HepG2 (cell line): ENCODE data around the gene ARPIN. TPM values are rescaled to one million over a fixed set of nuclear protein-coding genes. Genes with fewer than 3 reads are reported as not detected.

ENCODE experiments used
- CEBPG ChIP-seq: IDR thresholded peaks from 2 replicates; pipeline ENCODE4 v1.6.1; 2016
- ELK4 ChIP-seq: sonication (generic); formaldehyde crosslinking; IDR thresholded peaks from 2 replicates; pipeline ENCODE4 v1.9.0; 2021; ENCODE audit warnings: missing genetic modification reagents, borderline replicate concordance
- EZH2 ChIP-seq: conservative IDR thresholded peaks from 2 replicates; pipeline ENCODE4 v1.6.1; 2012; ENCODE audit warnings: mild to moderate bottlenecking, low read depth, low read length, moderate library complexity
- GLI4 ChIP-seq: sonication (generic); formaldehyde crosslinking; IDR thresholded peaks from 2 replicates; pipeline ENCODE4 v1.5.1; 2020; ENCODE audit warnings: missing genetic modification reagents, mild to moderate bottlenecking, moderate library complexity, borderline replicate concordance
- HHEX ChIP-seq: IDR thresholded peaks from 2 replicates; pipeline ENCODE4 v1.6.1; 2016; ENCODE audit warnings: control low read depth
- HMGXB3 ChIP-seq: sonication (generic); formaldehyde crosslinking; IDR thresholded peaks from 2 replicates; pipeline ENCODE4 v1.4.0; 2020; ENCODE audit warnings: missing genetic modification reagents, borderline replicate concordance
- PAX8 ChIP-seq: sonication (generic); formaldehyde crosslinking; IDR thresholded peaks from 2 replicates; pipeline ENCODE4 v1.8.0; 2022; ENCODE audit warnings: mild to moderate bottlenecking, missing genetic modification reagents, borderline replicate concordance
- PCBP1 ChIP-seq: fragments of 200-400 bp; formaldehyde crosslinking; IDR thresholded peaks from 2 replicates; pipeline ENCODE4 v1.6.1; 2017; ENCODE audit warnings: mild to moderate bottlenecking, low read depth, low read length, borderline replicate concordance
- RCOR2 ChIP-seq: IDR thresholded peaks from 2 replicates; pipeline ENCODE4 v1.6.1; 2016; ENCODE audit warnings: missing biosample characterization, missing genetic modification reagents
- SMYD3 ChIP-seq: sonication (generic); formaldehyde crosslinking; IDR thresholded peaks from 2 replicates; pipeline ENCODE4 v1.8.1; 2023; ENCODE audit warnings: mild to moderate bottlenecking, missing genetic modification reagents
- SPEN ChIP-seq: sonication (generic); formaldehyde crosslinking; IDR thresholded peaks from 2 replicates; pipeline ENCODE4 v1.5.1; 2020; ENCODE audit warnings: low read depth, mild to moderate bottlenecking, missing genetic modification reagents
- SRF ChIP-seq: IDR thresholded peaks from 2 replicates; pipeline ENCODE4 v1.6.1; 2011; ENCODE audit warnings: mild to moderate bottlenecking, low read depth, low read length, moderate library complexity
- TEF ChIP-seq: sonication (generic); formaldehyde crosslinking; IDR thresholded peaks from 2 replicates; pipeline ENCODE4 v1.5.0; 2020; ENCODE audit warnings: missing genetic modification reagents
- TFAP4 ChIP-seq: sonication (generic); IDR thresholded peaks from 2 replicates; pipeline ENCODE4 v1.6.1; 2016; ENCODE audit warnings: low read depth, borderline replicate concordance
- TSC22D2 ChIP-seq: sonication (generic); formaldehyde crosslinking; IDR thresholded peaks from 2 replicates; pipeline ENCODE4 v1.5.1; 2020; ENCODE audit warnings: missing genetic modification reagents, mild to moderate bottlenecking, borderline replicate concordance
- ZBTB43 ChIP-seq: sonication (generic); formaldehyde crosslinking; conservative IDR thresholded peaks from 2 replicates; pipeline ENCODE4 v1.4.0; 2020; ENCODE audit warnings: missing genetic modification reagents
- ZFP1 ChIP-seq: IDR thresholded peaks from 2 replicates; pipeline ENCODE4 v1.6.1; 2016
- ZKSCAN8 ChIP-seq: IDR thresholded peaks from 2 replicates; pipeline ENCODE4 v1.6.1; 2016; ENCODE audit warnings: borderline replicate concordance, missing genetic modification reagents, missing compliant biosample characterization
- ZNF235 ChIP-seq: sonication (generic); formaldehyde crosslinking; IDR thresholded peaks from 2 replicates; pipeline ENCODE4 v1.8.1; 2023; ENCODE audit warnings: mild to moderate bottlenecking, missing genetic modification reagents, borderline replicate concordance
- ZUFSP ChIP-seq: sonication (generic); formaldehyde crosslinking; IDR thresholded peaks from 2 replicates; pipeline ENCODE4 v1.9.0; 2021; ENCODE audit warnings: missing genetic modification reagents, mild to moderate bottlenecking, borderline replicate concordance
- polyA plus RNA-seq, 8 experiments: library from polyadenylated mRNA; depleted of rRNA in 3 of 8; stranded (reverse) in 7 of 8; unstranded in 1 of 8; fragments of >200 nt; fragmentation: Illumina TruSeq in 4 of 8; extraction: Trizol in 4 of 8; gene quantifications; 2 replicates each; pipeline versions ENCODE4 v1.2.1 to v1.2.3, GENCODE V29; 2011 to 2016; ENCODE audit warnings: low read depth in 4 of 8, missing spikeins in 1 of 8, mixed read lengths in 1 of 8; ENCODE audit not compliant: insufficient read depth in 1 of 8
- total RNA-seq, 5 experiments: library from RNA; depleted of rRNA; stranded (reverse); fragments of >200 nt; fragmentation: Illumina TruSeq; extraction: Trizol; gene quantifications; 2 replicates each; pipeline ENCODE4 v1.2.3, GENCODE V29; 2016; ENCODE audit warnings: low read depth in 1 of 5

The ARPIN gene
- total and polyA plus RNA-seq, 2 of the 13 experiments (the other 11 are each of a cell fraction or from before 2014, with no cell fraction given), result 2.8 to 5.0 TPM

- TF ChIP-seq TSC22D2 (CRISPR knock-in tag) (no peak), ELK4 (CRISPR knock-in tag) (no peak), ZFP1 (CRISPR knock-in tag) (no peak), SMYD3 (CRISPR knock-in tag) (no peak), HHEX (no peak), PCBP1 (no peak), EZH2 (no peak), RCOR2 (CRISPR knock-in tag) (no peak), ZUFSP (CRISPR knock-in tag) (no peak), SRF (no peak), TEF (CRISPR knock-in tag) (no peak), PAX8 (CRISPR knock-in tag) (no peak), TFAP4 (peak; percentile 71; the same call in 1 of the 2 replicates), HMGXB3 (CRISPR knock-in tag) (no peak), SPEN (CRISPR knock-in tag) (no peak), ZBTB43 (no peak), ZNF235 (CRISPR knock-in tag) (no peak), GLI4 (no peak), CEBPG (CRISPR knock-in tag) (no peak), ZKSCAN8 (CRISPR knock-in tag) (no peak)
These were observed 45.5 kb upstream of the ARPIN start (continued) for GRCh38 chr15:89958107-89958805.
